ENCODE results near the gene FGB.

DNA sequence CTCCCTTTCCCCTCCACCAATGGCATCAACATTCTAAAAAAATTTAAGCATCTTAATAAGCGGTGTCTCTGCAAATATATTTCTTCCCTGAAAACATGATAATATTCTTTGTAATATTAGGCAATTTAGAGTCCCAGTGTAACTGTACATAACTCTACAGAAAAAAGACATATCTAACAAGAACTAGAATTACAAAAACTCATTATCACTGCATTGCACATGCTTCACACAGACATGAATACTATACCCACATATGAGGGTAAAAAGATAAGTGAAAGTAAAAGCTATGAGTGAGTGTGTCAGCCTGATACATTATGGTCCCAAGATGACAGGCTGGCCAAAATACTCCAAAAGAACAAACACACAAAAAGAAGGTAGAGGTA lies 2.4 kb upstream of the FGB start:
- TF ChIP-seq, protein P1, sequence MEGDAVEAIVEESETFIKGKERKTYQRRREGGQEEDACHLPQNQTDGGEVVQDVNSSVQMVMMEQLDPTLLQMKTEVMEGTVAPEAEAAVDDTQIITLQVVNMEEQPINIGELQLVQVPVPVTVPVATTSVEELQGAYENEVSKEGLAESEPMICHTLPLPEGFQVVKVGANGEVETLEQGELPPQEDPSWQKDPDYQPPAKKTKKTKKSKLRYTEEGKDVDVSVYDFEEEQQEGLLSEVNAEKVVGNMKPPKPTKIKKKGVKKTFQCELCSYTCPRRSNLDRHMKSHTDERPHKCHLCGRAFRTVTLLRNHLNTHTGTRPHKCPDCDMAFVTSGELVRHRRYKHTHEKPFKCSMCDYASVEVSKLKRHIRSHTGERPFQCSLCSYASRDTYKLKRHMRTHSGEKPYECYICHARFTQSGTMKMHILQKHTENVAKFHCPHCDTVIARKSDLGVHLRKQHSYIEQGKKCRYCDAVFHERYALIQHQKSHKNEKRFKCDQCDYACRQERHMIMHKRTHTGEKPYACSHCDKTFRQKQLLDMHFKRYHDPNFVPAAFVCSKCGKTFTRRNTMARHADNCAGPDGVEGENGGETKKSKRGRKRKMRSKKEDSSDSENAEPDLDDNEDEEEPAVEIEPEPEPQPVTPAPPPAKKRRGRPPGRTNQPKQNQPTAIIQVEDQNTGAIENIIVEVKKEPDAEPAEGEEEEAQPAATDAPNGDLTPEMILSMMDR (IDR thresholded peaks at IDR 0.05; ENCODE audit: insufficient read depth, low read depth, low read length): no peak
- no peak for TF ChIP-seq EZH2 (IDR thresholded peaks at IDR 0.05; ENCODE audit: insufficient read depth, low read length)
